Muscle layer of duodenum (tissue), 2 donors: ENCODE measurements around the gene NHLRC3.
"Not testable (repeated sequence)": the region's sequence is repeated elsewhere in the genome, so short reads cannot be mapped to it uniquely, and the experiment has no call there.

Source experiments
- H3K27ac ChIP-seq: one replicate; pipeline ENCODE4 v1.7.0; 2013; ENCODE audit warnings: mild to moderate bottlenecking, low read length
- H3K27me3 ChIP-seq: one replicate; pipeline ENCODE4 v1.7.0; 2013; ENCODE audit warnings: low read depth, mild to moderate bottlenecking, control low read depth, low read length
- H3K36me3 ChIP-seq, 2 donors: one replicate each; pipeline ENCODE4 v1.7.0; 2013; ENCODE audit warnings: low read length in 2 of 2, control low read depth in 1 of 2, mild to moderate bottlenecking in 1 of 2; ENCODE audit not compliant: insufficient read depth in 2 of 2, control insufficient read depth in 1 of 2
- H3K4me1 ChIP-seq, 2 donors: one replicate each; pipeline ENCODE4 v1.7.0; 2013; ENCODE audit warnings: low read length in 2 of 2, mild to moderate bottlenecking in 2 of 2, control low read depth in 1 of 2, moderate library complexity in 1 of 2; ENCODE audit not compliant: insufficient read depth in 2 of 2, control insufficient read depth in 1 of 2
- H3K4me3 ChIP-seq, 2 donors: one replicate each; pipeline ENCODE4 v1.7.0; 2013; ENCODE audit warnings: low read length in 2 of 2, low read depth in 1 of 2, mild to moderate bottlenecking in 1 of 2
- H3K9me3 ChIP-seq, 2 donors: one replicate each; pipeline ENCODE4 v1.7.0; 2013; ENCODE audit warnings: low read length in 2 of 2, control low read depth in 1 of 2, mild to moderate bottlenecking in 1 of 2; ENCODE audit not compliant: control insufficient read depth in 1 of 2
- donor health status: healthy.

Gene NHLRC3, protein sequence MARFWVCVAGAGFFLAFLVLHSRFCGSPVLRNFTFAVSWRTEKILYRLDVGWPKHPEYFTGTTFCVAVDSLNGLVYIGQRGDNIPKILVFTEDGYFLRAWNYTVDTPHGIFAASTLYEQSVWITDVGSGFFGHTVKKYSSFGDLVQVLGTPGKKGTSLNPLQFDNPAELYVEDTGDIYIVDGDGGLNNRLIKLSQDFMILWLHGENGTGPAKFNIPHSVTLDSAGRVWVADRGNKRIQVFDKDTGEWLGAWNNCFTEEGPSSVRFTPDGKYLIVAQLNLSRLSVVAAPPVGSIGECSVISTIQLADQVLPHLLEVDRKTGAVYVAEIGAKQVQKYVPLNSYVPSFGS

DNA sequence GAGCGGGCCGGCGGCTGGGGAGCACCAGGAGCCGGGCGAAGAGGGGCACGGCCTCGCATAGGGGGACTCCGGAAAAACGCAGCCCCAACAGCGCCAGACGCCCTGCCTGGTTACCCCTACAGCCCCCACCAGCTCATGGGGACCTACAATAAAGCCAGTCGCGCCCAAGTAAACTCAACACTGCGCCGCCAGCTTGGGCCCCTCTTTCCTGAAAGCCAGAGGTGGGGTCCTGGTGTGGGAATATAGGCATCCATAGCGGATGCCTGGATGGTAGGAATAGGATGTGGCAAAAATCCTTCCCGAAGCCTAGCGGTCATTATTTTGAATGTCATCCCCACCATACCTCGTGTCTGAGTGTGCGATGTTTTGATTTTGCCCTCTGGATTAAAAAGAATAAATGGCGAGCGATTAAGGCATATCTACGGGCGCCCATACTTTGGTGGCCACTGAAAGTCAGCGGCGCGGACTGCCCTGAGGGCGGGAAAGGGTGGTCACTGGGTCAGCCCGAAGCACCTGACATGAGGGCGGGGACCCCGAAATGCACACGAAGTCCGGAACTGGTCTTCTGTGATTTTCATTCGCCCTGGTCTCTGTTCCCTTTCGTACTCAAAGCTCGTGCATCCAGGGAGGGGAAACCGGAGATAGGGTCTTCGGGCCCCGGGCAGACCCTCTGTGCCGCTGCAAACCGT, at the start of gene NHLRC3, which contains the start of gene PROSER1:
TSS of gene NHLRC3 (plus strand) at position 577 of the 689 bp plus-strand sequence. CDS start 184 bp downstream, outside the sequence.
TSS of gene PROSER1 (minus strand) at position 210 of the 689 bp plus-strand sequence. CDS start 847 bp downstream, outside the sequence.
- Histone ChIP-seq H3K27me3 (no peaks in the 10 kb centered on the region), H3K4me1 (peaks cover 8 to 30% of the 10 kb centered on the region in 2 donors), H3K27ac (peak within 1 kb of the TSS; percentile 82), H3K9me3 (no peaks in the 10 kb centered on the region), H3K36me3 (no peaks in the 10 kb centered on the region), H3K4me3 (peak within 1 kb of the TSS; percentile 70 to 88)

DNA sequence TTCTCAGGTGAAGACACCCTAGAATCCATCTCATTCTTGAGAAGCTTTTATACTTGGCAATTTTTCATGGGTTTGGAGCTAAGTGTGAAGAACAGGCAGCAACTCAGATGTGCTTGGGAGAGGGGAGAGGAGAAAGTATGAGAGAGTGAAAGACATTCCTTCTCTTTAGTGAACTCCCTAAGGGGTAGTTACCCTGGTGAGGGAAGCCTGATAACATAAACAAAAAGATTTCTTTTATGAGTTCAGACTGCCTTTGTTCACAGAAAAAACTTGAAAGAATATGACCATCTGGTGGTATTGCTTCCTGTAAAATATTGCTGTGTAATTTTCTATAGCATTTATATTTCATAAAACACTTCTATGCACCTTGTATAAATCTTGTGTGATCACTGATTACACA, 47.6 kb upstream of the NHLRC3 start, which contains the start of gene STOML3:
TSS of gene STOML3 (minus strand) at position 139 of the 400 bp plus-strand sequence. CDS start at position 29, 110 bp downstream.
- Histone ChIP-seq H3K4me1 (no peaks in the 10 kb centered on the region), H3K9me3 (no peaks in the 10 kb centered on the region), H3K36me3 (no peaks in the 10 kb centered on the region), H3K27me3 (no peaks in the 10 kb centered on the region), H3K4me3 (no peak within 1 kb of the TSS), H3K27ac (no peak within 1 kb of the TSS)

GRCh38 chr13:38993381-38993780, 44.9 kb upstream of the NHLRC3 start:
- H3K36me3 ChIP-seq, result no peaks in the 10 kb centered on the region
- H3K27ac ChIP-seq, result no peak overlapping the region
- H3K4me3 ChIP-seq, result no peak overlapping the region
- no peaks in the 10 kb centered on the region for H3K9me3 ChIP-seq
- H3K4me1 ChIP-seq, result no peaks in the 10 kb centered on the region
- H3K27me3 ChIP-seq, result no peaks in the 10 kb centered on the region

- Histone ChIP-seq H3K4me3 (no peak overlapping the region), H3K4me1 (no peaks in the 10 kb centered on the region), H3K27me3 (no peaks in the 10 kb centered on the region), H3K9me3 (no peaks in the 10 kb centered on the region), H3K27ac (no peak overlapping the region), H3K36me3 (no peaks in the 10 kb centered on the region)
Observed at GRCh38 chr13:38998739-38999138, 39.5 kb upstream of the NHLRC3 start.

- not testable (repeated sequence) for H3K4me3 ChIP-seq
Observed at GRCh38 chr13:39006371-39007111, 31.7 kb upstream of the NHLRC3 start.

DNA sequence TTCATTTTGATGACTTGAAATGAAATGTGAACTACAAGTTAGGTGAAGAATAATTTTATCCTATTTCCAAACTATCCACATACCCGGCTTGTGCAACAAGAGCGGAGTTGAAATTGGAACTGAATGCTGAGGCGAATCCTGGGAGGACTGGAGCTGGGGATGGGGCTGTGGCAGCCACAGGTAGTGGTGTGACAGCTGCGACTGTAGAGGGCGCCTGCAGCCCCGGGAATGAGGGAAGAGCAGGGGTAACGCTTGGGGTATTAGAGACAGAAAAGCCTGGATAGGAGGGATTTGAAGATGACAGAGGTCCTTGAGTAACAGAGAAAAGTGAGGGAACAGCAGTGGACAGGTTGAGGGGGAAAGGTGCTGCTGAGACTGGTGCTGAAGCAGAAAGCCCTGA, 25.6 kb upstream of the NHLRC3 start:
- H3K4me1 ChIP-seq, result no peaks in the 10 kb centered on the region
- no peak overlapping the region for H3K27ac ChIP-seq
- no peaks in the 10 kb centered on the region for H3K27me3 ChIP-seq

More at GRCh38 chr13:39006371-39007111, 31.7 kb upstream of the NHLRC3 start:
- H3K27ac ChIP-seq, H3K9me3 ChIP-seq, H3K4me1 ChIP-seq, H3K27me3 ChIP-seq: not testable (repeated sequence)
- peaks cover 14 to 22% of the 10 kb centered on the region in 2 donors for H3K36me3 ChIP-seq

GRCh38 chr13:39013462-39013861, 24.8 kb upstream of the NHLRC3 start:
- Histone ChIP-seq H3K36me3 (peaks cover 70 to 79% of the 10 kb centered on the region in 2 donors), H3K27me3 (no peaks in the 10 kb centered on the region), H3K4me1 (no peaks in the 10 kb centered on the region), H3K9me3 (no peaks in the 10 kb centered on the region), H3K4me3 (no peak overlapping the region), H3K27ac (no peak overlapping the region)

More for the DNA sequence above, 25.6 kb upstream of the NHLRC3 start:
- H3K9me3 ChIP-seq, result no peaks in the 10 kb centered on the region
- no peak overlapping the region for H3K4me3 ChIP-seq
- H3K36me3 ChIP-seq, result peaks cover 64 to 72% of the 10 kb centered on the region in 2 donors

DNA sequence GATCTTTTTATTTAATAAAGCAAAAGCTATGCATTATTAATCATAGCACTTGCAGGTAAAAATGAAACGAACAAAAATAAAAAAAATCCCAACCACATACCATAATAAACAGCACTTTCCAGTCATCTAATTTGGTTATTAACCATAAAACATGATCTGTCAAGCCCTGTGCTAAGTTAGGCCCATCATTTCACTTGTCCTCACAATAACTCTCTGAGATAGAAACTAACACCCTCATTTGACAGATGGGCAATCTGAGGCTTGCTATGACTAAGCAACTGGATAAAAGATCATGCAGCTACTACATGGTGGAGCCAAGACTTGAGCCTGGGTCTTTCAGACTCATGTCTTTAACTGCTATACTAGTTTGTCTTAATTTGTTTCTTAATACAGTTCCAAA, 22.2 kb upstream of the NHLRC3 start:
- H3K27ac ChIP-seq, result no peak overlapping the region
- H3K27me3 ChIP-seq, result no peaks in the 10 kb centered on the region
- no peaks in the 10 kb centered on the region for H3K9me3 ChIP-seq
- H3K4me3 ChIP-seq, result no peak overlapping the region
- peaks cover 61 to 62% of the 10 kb centered on the region in 2 donors for H3K36me3 ChIP-seq
- no peaks in the 10 kb centered on the region for H3K4me1 ChIP-seq

DNA sequence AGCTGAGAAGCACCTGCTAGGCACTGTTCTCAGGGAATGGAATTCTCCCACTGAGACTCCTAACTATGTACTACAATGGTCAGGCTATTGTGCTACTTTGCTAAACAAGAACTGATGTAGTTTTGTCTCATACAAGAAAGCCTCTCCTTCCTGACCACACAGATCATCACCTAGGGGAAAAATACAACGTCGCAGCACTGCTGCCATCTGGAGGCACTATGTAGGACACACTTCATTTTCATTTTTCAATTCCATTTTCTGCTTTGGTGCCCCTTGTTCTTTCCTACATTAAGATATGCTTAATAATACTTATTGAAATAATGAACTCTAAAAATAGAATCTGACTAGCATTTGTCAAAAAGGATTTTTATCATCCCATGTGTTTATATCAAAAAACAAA, 21.5 kb upstream of the NHLRC3 start:
- Histone ChIP-seq H3K36me3 (peaks cover 59% of the 10 kb centered on the region in 2 donors), H3K27ac (no peak overlapping the region), H3K9me3 (no peaks in the 10 kb centered on the region), H3K4me1 (no peaks in the 10 kb centered on the region), H3K4me3 (no peak overlapping the region), H3K27me3 (no peaks in the 10 kb centered on the region)

DNA sequence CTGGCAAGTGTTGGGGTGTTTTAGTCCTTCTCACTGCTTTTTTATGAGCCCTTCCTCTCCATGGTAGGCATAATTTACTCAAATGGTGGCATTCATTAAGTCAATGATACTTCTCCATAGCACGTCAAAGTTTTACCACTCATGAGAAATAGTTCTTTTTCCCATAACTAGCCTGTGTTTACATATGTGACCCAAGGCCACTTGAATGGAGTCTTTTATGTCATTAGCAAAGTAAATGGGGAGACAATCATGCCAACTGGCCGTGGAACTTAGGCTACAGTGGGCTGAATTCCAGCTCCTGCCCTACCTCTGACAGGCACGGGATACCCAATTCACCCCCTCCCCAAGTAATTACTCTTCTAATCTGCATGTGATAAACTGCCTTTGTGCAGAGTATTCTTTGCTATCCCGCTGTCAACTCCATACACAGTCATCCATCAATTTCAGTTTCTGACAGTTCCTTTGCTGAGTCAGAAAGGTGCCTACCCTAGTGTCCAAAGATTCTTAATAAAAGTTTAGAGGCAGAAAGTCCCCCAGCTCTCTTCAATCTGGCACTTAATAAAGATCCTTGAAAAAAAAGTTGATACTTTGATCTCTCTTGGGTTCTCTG, 17.3 kb upstream of the NHLRC3 start:
- H3K36me3 ChIP-seq, result peaks cover 48 to 59% of the 10 kb centered on the region in 2 donors
- no peaks in the 10 kb centered on the region for H3K4me1 ChIP-seq

More for the DNA sequence above, 17.3 kb upstream of the NHLRC3 start:
- Histone ChIP-seq H3K4me3 (no peak overlapping the region), H3K27ac (no peak overlapping the region), H3K27me3 (no peaks in the 10 kb centered on the region), H3K9me3 (no peaks in the 10 kb centered on the region)
